GM13976 (cell line): ENCODE measurements around the gene NKX2-1.
A peak's percentile ranks its signal among the peaks of the same experiment; 100 is the strongest.

ENCODE experiments used
- DNase-seq: peaks from one replicate; pipeline ENCODE4 v3.0.0; 2012; ENCODE audit warnings: low spot score
- CTCF ChIP-seq: IDR thresholded peaks from 2 replicates; pipeline ENCODE4 v1.5.1; 2012; ENCODE audit warnings: borderline replicate concordance, mild to moderate bottlenecking; ENCODE audit not compliant: insufficient read depth; ENCODE audit errors: extremely low read depth, missing control alignments, control extremely low read depth
- in situ Hi-C: fragments of 300-500 bp; cut with MboI; formaldehyde crosslinking; loops from one replicate; pipeline ENCODE4 v1.12.0; 2022; ENCODE audit warnings: low sequenced_read_pairs, mixed read lengths, inconsistent platforms; ENCODE audit not compliant: unreplicated experiment

The NKX2-1 gene

GRCh38 chr14:36538051-36538450 lies 18.0 kb upstream of the NKX2-1 start:
- no peak for TF ChIP-seq CTCF
- in situ Hi-C loops = no loop called here
- no peak for DNase-seq

GRCh38 chr14:36529062-36529461 lies 9.0 kb upstream of the NKX2-1 start:
- no peak for TF ChIP-seq CTCF
- in situ Hi-C loops = loop anchor here (10.0 kb wide), 1 partner anchor 126 kb away; no protein-coding TSS in a partner anchor
- no peak for DNase-seq

GRCh38 chr14:36525746-36526099 lies 5.7 kb upstream of the NKX2-1 start:
- in situ Hi-C loops = loop anchor here (10.0 kb wide), 1 partner anchor 129 kb away; no protein-coding TSS in a partner anchor
- DNase-seq = no peak

GRCh38 chr14:36524874-36525745 lies 5.1 kb upstream of the NKX2-1 start:
- DNase-seq = peak; percentile 28
- in situ Hi-C loops = loop anchor here (10.0 kb wide), 1 partner anchor 130 kb away; no protein-coding TSS in a partner anchor
- TF ChIP-seq CTCF = peak; percentile 20

More at GRCh38 chr14:36525746-36526099, 5.7 kb upstream of the NKX2-1 start:
- TF ChIP-seq CTCF = no peak

- in situ Hi-C loops = loop anchor here (10.0 kb wide), 1 partner anchor 130 kb away; no protein-coding TSS in a partner anchor
Observed at GRCh38 chr14:36524220-36524837, 4.3 kb upstream of the NKX2-1 start.

More at GRCh38 chr14:36524220-36524837, 4.3 kb upstream of the NKX2-1 start:
- TF ChIP-seq CTCF = no peak
- DNase-seq = peak; percentile 20
